Frontal cortex (tissue), 4 donors: ENCODE results near the gene ZNF695. TPM values are rescaled to one million over a fixed set of nuclear protein-coding genes. Genes with fewer than 3 reads are reported as not detected.

ENCODE experiments used
- DNase-seq, 2 donors: peaks; one replicate each; pipeline ENCODE4 v3.0.0; 2012; ENCODE audit warnings: low spot score in 2 of 2
- FAIRE-seq: peaks from 2 replicates; lab custom pipeline; 2012; peaks lifted over from hg19 to GRCh38; lab: Jason Lieb, UNC
- total RNA-seq: library from RNA; depleted of rRNA; stranded (reverse); fragments of >200 nt; gene quantifications from one replicate; pipeline ENCODE4 v1.2.3, GENCODE V29; 2014
- donor health status: control.
- donor health status: control.
- donor health status: control.

ZNF695 gene
- total RNA-seq, 1 donor from 2014 or later, result 6.1 TPM

DNA sequence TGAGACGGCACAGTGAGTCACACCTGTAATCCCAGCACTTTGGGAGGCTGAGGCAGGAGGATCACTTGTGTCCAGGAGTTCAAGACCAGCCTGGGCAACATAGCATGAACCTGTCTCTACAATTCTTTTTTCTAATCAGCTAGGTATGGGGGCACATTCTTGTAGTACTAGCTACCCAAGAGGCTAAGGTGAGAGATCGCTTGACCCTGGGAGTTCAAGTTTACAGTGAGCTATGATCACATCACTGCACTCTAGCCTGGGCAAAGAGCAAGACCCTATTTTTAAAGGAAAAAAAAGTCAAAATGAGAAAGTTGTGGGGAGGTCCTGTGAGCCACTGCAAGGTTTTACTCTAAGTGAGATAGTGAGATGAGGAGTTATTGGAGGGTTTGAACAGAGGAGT, 41.4 kb downstream of the ZNF695 start:
- no peak for FAIRE-seq
- DNase-seq, result no peak

DNA sequence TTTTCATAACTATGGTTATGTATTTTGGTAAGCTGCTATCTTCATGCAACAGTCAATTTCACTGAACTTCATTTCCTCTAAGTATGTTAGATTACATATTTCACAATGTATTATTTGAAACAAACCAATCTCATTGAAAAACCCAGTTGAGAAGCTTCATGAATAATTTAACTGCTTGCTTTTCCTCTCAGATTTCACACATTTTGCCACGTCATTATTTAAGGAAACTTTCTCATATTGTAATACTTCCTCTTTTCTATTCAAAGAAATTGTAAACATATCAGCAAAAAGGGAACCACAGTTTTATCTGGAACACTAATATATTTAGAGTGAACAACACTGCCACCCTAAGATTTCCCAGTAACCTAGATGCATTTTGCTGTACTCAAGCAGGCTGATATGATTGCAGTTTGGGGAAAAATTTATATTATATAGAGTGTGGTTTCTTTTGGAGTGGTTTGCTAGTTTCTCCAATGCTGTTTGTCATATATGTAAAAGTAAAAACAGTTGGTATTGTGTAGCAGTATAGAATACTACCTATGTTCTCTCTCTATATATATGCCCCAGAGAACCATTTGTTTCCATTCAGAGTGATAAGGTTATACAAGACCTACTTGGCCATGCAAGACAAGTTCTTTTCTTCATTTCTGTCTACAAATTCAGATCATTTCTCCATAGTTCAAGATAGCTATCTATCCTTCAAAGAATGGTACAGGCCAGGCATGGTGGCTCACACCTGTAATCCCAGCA, 47.7 kb downstream of the ZNF695 start:
- FAIRE-seq (no peak), DNase-seq (peak in 1 of 2 donors; percentile 27)

DNA sequence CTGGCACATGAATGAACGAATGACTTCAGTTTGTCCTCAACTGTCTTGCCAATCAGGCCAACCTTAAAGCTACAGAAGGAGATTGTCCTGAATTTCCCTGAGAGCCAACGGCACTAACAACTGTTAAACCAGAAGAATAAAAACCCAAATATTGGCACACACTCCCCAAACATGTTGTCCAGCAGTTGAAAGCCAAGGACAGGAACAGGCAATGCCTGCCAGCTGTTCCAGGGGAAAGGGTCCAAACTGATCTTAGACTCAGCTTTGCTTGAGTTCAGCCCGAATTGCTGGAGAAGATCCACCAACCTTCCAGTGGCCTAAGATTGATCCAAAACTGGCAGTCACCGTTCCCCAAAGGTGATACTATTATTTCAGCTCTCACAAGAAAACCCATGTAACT, 53.7 kb downstream of the ZNF695 start:
- DNase-seq (no peak), FAIRE-seq (no peak)

DNA sequence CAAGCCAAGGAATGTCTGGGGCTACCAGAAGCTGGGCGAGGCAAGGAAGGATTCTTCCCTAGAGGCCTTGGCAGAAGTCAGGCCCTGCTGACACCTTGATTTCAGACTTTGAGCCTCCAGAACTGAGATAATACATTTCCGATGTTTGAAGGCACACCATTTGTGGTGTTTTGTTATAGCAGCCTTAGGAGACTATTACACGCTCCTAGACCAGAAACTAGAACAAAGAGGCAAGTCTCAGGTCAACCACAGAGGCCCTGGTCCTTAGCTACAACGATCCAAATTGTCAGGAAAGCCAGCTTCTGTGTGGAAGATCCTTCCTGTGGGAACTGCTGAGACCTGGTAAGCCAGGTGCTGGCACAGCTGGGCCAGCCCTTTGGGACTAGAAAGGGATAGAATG, 56.4 kb downstream of the ZNF695 start:
- FAIRE-seq, result no peak
- no peak for DNase-seq

DNA sequence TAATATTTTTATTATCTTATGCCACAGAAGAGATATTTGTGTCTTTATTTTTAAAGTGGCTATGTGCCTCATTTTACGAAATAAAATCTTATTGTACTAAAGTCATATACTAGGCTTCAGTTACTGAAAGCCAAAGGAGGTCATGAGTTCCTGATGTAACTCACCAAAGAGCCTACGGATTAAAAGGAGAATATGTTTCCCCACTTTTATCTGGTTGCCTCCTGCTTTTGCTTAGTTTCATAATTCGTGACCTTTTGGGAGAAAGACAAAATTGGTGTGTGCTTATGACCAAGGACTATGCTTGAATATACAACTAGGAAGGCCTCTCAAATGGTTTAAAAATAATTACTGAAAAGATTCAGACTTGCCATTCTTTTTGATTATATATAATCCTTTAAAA, 57.9 kb downstream of the ZNF695 start:
- DNase-seq (no peak), FAIRE-seq (no peak)

DNA sequence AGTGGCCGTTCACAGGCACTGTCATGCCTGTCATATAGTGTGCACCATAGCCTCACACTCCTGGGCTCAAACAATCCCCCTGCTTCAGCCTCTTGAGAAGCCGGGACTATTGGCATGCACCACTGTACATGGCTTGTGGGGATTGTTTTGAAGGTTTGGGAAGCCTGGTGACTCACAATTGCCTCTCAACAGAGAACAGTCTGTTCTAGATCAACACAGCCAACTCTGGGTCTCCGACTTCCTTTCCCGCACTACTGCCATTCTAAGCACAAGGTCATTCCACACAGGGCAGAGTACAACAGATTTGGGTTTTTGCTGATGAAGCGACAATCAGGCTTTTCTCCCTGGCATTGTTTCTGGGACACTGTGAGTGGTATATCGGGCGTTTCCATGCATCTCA, 60.6 kb downstream of the ZNF695 start:
- FAIRE-seq (no peak), DNase-seq (peak in 1 of 2 donors; percentile 33)

DNA sequence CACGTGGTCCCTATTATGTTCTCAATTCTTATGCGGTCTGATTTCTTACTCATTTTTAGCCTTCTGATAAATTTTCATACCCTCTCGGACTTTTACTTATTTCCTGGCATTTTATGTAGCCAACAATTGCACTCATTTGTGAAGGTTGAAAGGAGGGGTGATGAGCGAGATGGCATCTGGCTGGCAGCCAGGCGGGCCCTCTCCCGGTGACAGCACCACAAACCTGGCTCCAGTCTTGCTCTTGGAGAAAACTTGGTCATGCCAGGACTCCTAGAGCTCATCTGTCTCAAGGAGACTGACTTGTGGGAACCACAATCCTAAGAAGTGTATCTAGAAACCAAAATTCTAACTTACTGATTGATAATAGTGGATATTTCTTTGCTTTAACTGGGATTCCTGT, 61.5 kb downstream of the ZNF695 start:
- DNase-seq (no peak), FAIRE-seq (no peak)

Other genes starting within 250 kb of the ZNF695 start
- gene AHCTF1, start 76.1 kb downstream of the ZNF695 start, total RNA-seq, result 43.6 TPM
- 25.3 TPM for gene ZNF670, start 70.8 kb upstream of the ZNF695 start, total RNA-seq
- gene ZNF669, start 96.3 kb upstream of the ZNF695 start, total RNA-seq, result 44.8 TPM
- gene ZNF124, start 164.0 kb upstream of the ZNF695 start, total RNA-seq, result 671 TPM
- gene VN1R5, start 248.0 kb upstream of the ZNF695 start, total RNA-seq, result not detected